Nephron (organoid): ENCODE results near the gene BCAS1.

Source experiments
- H3K27ac Mint-ChIP-seq, 3 experiments: 2 replicates each; pipeline ENCODE4 v1.8.0; 2020; ENCODE audit warnings: mixed read lengths in 3 of 3, mild to moderate bottlenecking in 2 of 3, moderate library complexity in 1 of 3
- H3K27me3 Mint-ChIP-seq: 2 replicates; pipeline ENCODE4 v1.8.0; 2021; ENCODE audit warnings: low read depth, mild to moderate bottlenecking, moderate library complexity, mixed read lengths
- H3K36me3 Mint-ChIP-seq: 2 replicates; pipeline ENCODE4 v1.8.0; 2020; ENCODE audit warnings: low read depth, mixed read lengths
- H3K4me1 Mint-ChIP-seq: 2 replicates; pipeline ENCODE4 v1.8.0; 2020; ENCODE audit warnings: mixed read lengths
- H3K4me3 Mint-ChIP-seq, 3 experiments: 2 replicates each; pipeline ENCODE4 v1.8.0; 2020; ENCODE audit warnings: mild to moderate bottlenecking in 3 of 3, mixed read lengths in 3 of 3, moderate library complexity in 2 of 3
- H3K9me3 Mint-ChIP-seq: 2 replicates; pipeline ENCODE4 v1.8.0; 2020; ENCODE audit warnings: mixed read lengths
- CTCF ChIP-seq, 3 experiments: fragments of 200-600 bp; sonication (generic); IDR thresholded peaks; one replicate each; pipeline ENCODE4 v1.5.0; 2021; ENCODE audit warnings: antibody characterized with exemption in 3 of 3; ENCODE audit not compliant: unreplicated experiment in 3 of 3

The BCAS1 gene

GRCh38 chr20:54029643-54030042 lies 40.8 kb downstream of the BCAS1 start:
- no peak for TF ChIP-seq CTCF (IDR thresholded peaks at IDR 0.05; ENCODE audit: unreplicated experiment in 3 of 3)
- Mint-ChIP-seq H3K4me3 (no peak overlapping the region), H3K9me3 (peaks cover 22% of the 10 kb centered on the region), H3K4me1 (peaks cover 35% of the 10 kb centered on the region), H3K27ac (no peak overlapping the region), H3K36me3 (no peaks in the 10 kb centered on the region), H3K27me3 (no peaks in the 10 kb centered on the region)

GRCh38 chr20:54029176-54029575 lies 41.2 kb downstream of the BCAS1 start:
- H3K4me3 Mint-ChIP-seq, result no peak overlapping the region
- no peak for TF ChIP-seq CTCF (IDR thresholded peaks at IDR 0.05; ENCODE audit: unreplicated experiment in 3 of 3)

DNA sequence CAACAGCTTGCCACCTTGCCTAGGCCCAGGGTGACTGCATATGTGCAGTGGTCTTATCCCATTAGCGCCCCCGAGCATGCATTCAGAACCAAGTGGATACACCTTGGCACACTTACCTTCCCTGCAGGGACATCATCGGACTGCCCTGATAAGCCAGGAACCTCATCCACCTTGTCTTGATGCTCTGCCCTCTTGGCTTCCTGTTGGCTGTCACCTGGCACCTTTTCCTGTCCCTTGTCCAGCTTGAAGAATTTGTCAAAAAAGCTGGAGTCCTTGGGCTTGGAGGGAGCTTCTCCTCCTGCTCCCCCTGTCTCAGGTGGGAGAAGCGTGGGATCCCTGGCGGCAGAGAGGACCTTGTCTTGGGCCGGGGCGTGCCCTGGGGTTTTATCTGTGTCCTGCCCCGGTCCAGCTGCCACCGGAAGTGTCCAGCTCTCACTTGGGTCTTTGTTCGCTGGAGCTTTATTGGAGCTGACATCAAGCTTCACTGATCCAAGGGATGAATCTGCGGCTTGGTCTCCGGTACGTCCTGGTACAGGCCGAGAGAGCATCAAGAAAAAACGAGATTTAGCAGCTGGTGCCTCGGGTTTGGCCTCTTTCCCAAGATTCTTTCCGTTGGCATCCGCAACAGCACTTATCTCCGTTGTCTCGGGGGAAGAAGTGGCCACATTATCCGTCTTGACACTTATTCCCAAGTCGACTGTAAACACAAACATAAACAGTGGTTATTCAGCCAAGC lies 42.0 kb downstream of the BCAS1 start:
- no peaks in the 10 kb centered on the region for H3K36me3 Mint-ChIP-seq
- H3K27me3 Mint-ChIP-seq, result no peaks in the 10 kb centered on the region
- H3K4me3 Mint-ChIP-seq, result no peak overlapping the region
- H3K4me1 Mint-ChIP-seq, result peaks cover 42% of the 10 kb centered on the region
- no peak overlapping the region for H3K27ac Mint-ChIP-seq
- TF ChIP-seq CTCF (IDR thresholded peaks at IDR 0.05; ENCODE audit: unreplicated experiment in 3 of 3), result no peak
- peaks cover 21% of the 10 kb centered on the region for H3K9me3 Mint-ChIP-seq

More at GRCh38 chr20:54029176-54029575, 41.2 kb downstream of the BCAS1 start:
- Mint-ChIP-seq H3K36me3 (no peaks in the 10 kb centered on the region), H3K27ac (no peak overlapping the region), H3K9me3 (peaks cover 21% of the 10 kb centered on the region), H3K4me1 (peaks cover 40% of the 10 kb centered on the region), H3K27me3 (no peaks in the 10 kb centered on the region)

- no peaks in the 10 kb centered on the region for H3K36me3 Mint-ChIP-seq
- peak overlapping the region; percentile 13 to 27 (median 17) for H3K27ac Mint-ChIP-seq
- TF ChIP-seq CTCF (IDR thresholded peaks at IDR 0.05; ENCODE audit: unreplicated experiment in 3 of 3), result no peak
Observed at GRCh38 chr20:54027704-54028103, 42.7 kb downstream of the BCAS1 start.

GRCh38 chr20:54026295-54027064 lies 43.9 kb downstream of the BCAS1 start:
- Mint-ChIP-seq H3K4me3 (no peak overlapping the region), H3K4me1 (peaks cover 42% of the 10 kb centered on the region), H3K27me3 (no peaks in the 10 kb centered on the region), H3K36me3 (no peaks in the 10 kb centered on the region), H3K9me3 (peaks cover 4% of the 10 kb centered on the region), H3K27ac (peak overlapping the region; percentile 68 to 80 (median 75))
- TF ChIP-seq CTCF (IDR thresholded peaks at IDR 0.05; ENCODE audit: unreplicated experiment in 3 of 3), result no peak

More at GRCh38 chr20:54027704-54028103, 42.7 kb downstream of the BCAS1 start:
- H3K4me1 Mint-ChIP-seq, result peaks cover 42% of the 10 kb centered on the region
- H3K9me3 Mint-ChIP-seq, result peaks cover 16% of the 10 kb centered on the region
- no peaks in the 10 kb centered on the region for H3K27me3 Mint-ChIP-seq
- no peak overlapping the region for H3K4me3 Mint-ChIP-seq
